PFSK-1 (cell line): ENCODE measurements around the gene BRI3.

Source experiments
- FOXP2 ChIP-seq: optimal IDR thresholded peaks from 2 replicates; pipeline ENCODE3; 2011; ENCODE audit warnings: borderline replicate concordance, control low read depth, inconsistent platforms; ENCODE audit not compliant: insufficient read depth; ENCODE audit errors: extremely low read length, extremely low read depth
- POLR2AphosphoS5 ChIP-seq: IDR thresholded peaks from 2 replicates; pipeline ENCODE4 v1.6.1; 2012; ENCODE audit warnings: low read depth, mild to moderate bottlenecking, control low read depth, low read length, moderate library complexity
- REST ChIP-seq, 2 experiments: IDR thresholded peaks; 2 replicates each; pipeline versions ENCODE4 v1.6.1 to v1.8.0; 2011 to 2012; ENCODE audit warnings: low read depth in 2 of 2, low read length in 2 of 2, control low read depth in 1 of 2, inconsistent platforms in 1 of 2, mild to moderate bottlenecking in 1 of 2, moderate library complexity in 1 of 2; ENCODE audit not compliant: insufficient read depth in 1 of 2
- SIN3A ChIP-seq: IDR thresholded peaks from 2 replicates; pipeline ENCODE4 v1.6.1; 2012; ENCODE audit warnings: mild to moderate bottlenecking, low read length, moderate library complexity, borderline replicate concordance; ENCODE audit not compliant: insufficient read depth
- TAF1 ChIP-seq: IDR thresholded peaks from 2 replicates; pipeline ENCODE4 v1.6.1; 2012; ENCODE audit warnings: low read length, control low read depth, borderline replicate concordance; ENCODE audit not compliant: insufficient read depth

DNA sequence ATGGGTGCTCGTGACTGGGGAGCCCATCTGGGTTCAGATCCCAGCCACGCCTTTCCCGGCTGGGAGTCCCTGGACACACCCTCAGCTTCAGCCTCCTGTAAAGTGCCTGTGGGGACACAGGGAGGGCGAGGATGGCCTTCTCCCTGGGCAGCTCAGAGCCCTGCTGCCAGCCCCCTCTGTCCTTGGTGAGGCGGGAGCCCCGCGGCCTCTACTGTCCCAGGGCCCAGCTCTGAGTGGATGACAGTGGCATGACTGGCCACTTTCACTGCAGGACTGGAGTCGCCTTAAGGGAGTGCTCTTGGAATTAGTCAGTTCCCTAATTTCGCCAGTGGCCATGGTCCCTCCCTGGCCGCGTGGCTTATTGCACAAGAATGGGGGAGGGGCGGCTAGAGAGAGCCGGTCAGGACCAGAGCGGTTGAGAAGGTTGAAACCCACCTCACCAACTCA lies 4.6 kb downstream of the BRI3 start:
- TF ChIP-seq POLR2AphosphoS5 (no peak), TAF1 (no peak), SIN3A (no peak), REST (IDR thresholded peaks at IDR 0.05; ENCODE audit: insufficient read depth in 1 of 2, low read depth in 2 of 2, low read length in 2 of 2) (no peak), FOXP2 (no peak)
